ENCODE measurements around the gene ANKRD36C.
"Not testable (repeated sequence)": the region's sequence is repeated elsewhere in the genome, so short reads cannot be mapped to it uniquely, and the experiment has no call there.

DNA sequence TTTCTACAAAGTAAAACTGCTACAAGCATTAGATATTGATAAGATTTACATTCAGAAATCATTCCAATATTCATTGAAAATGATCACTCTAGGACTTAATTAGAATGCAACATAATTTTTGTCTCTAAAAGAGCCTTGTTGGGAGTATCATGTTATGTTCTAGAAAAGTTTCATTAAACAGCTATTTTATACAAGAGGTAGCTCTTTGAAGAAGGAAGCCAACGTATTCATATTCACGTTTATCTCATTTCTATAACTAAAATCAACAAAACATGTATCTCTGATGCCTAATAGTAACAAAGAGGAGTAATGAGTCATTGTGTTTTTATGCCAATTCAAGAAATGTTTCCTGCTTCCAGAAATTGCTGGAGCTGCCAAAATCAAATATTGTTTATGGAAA, 97.2 kb downstream of the ANKRD36C start:
- TF ChIP-seq, protein P1, sequence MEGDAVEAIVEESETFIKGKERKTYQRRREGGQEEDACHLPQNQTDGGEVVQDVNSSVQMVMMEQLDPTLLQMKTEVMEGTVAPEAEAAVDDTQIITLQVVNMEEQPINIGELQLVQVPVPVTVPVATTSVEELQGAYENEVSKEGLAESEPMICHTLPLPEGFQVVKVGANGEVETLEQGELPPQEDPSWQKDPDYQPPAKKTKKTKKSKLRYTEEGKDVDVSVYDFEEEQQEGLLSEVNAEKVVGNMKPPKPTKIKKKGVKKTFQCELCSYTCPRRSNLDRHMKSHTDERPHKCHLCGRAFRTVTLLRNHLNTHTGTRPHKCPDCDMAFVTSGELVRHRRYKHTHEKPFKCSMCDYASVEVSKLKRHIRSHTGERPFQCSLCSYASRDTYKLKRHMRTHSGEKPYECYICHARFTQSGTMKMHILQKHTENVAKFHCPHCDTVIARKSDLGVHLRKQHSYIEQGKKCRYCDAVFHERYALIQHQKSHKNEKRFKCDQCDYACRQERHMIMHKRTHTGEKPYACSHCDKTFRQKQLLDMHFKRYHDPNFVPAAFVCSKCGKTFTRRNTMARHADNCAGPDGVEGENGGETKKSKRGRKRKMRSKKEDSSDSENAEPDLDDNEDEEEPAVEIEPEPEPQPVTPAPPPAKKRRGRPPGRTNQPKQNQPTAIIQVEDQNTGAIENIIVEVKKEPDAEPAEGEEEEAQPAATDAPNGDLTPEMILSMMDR (IDR thresholded peaks at IDR 0.05): not testable (repeated sequence)
- TF ChIP-seq POLR2AphosphoS5 (IDR thresholded peaks at IDR 0.05; ENCODE audit: low read depth, low read length); SIN3A (IDR thresholded peaks at IDR 0.05; ENCODE audit: borderline replicate concordance, insufficient read depth, low read depth, low read length): not testable (repeated sequence)

All from Panc1 (cell line).